Measurements from ENCODE around the gene GPHN. TPM values are rescaled to one million over a fixed set of nuclear protein-coding genes. Genes with fewer than 3 reads are reported as not detected.

The GPHN gene
- total and polyA plus RNA-seq, 4 donors = 9.1 to 57.6 (median 33.9) TPM

DNA sequence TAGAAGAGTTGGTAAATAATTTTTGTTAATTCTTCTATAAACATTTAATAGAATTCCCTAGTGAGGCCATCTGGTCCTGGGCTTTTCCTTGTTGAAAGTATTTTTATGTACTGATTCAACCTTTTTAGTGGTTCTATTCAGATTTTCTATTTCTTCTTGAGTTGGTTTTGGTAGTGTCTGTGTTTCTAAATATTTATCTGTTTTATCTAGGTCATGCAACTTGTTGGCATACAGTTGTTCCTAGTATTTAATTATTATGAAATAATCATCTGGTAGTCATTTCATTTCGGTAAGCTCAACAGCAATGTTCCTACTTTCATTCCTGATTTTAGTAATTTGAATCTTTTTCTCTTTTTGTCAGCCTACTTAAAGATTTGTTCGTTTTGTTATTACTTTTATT is 447.2 kb downstream of the GPHN start:
- no peak overlapping the region for H3K27ac ChIP-seq (ENCODE audit: low read depth in 1 of 2, low read length in 1 of 2)
- WGBS, 2 donors = 81 to 93% methylated on average over 2 of the region's 2 CpGs
- H3K9ac ChIP-seq (ENCODE audit: insufficient read depth in 1 of 2, low read length in 2 of 2) = no peak overlapping the region
- H3K9me3 ChIP-seq (ENCODE audit: control insufficient read depth in 4 of 4, insufficient read depth in 3 of 4, low read length in 3 of 4) = peaks cover 0 to 6% (median 2%) of the 10 kb centered on the region in 4 donors
- H3K36me3 ChIP-seq (ENCODE audit: control insufficient read depth in 4 of 4, insufficient read depth in 4 of 4, low read length in 4 of 4) = no peaks in the 10 kb centered on the region
- no peaks in the 10 kb centered on the region for H3K27me3 ChIP-seq (ENCODE audit: control insufficient read depth in 3 of 3, insufficient read depth in 3 of 3, low read length in 2 of 3)
- H3K4me3 ChIP-seq = no peak overlapping the region
- ATAC-seq (ENCODE audit: insufficient read depth, low FRiP score) (no peak), DNase-seq (no peak)
- TF ChIP-seq, protein P1, sequence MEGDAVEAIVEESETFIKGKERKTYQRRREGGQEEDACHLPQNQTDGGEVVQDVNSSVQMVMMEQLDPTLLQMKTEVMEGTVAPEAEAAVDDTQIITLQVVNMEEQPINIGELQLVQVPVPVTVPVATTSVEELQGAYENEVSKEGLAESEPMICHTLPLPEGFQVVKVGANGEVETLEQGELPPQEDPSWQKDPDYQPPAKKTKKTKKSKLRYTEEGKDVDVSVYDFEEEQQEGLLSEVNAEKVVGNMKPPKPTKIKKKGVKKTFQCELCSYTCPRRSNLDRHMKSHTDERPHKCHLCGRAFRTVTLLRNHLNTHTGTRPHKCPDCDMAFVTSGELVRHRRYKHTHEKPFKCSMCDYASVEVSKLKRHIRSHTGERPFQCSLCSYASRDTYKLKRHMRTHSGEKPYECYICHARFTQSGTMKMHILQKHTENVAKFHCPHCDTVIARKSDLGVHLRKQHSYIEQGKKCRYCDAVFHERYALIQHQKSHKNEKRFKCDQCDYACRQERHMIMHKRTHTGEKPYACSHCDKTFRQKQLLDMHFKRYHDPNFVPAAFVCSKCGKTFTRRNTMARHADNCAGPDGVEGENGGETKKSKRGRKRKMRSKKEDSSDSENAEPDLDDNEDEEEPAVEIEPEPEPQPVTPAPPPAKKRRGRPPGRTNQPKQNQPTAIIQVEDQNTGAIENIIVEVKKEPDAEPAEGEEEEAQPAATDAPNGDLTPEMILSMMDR (IDR thresholded peaks at IDR 0.05; ENCODE audit: control extremely low read depth, extremely low read depth) = no peak
- H3K4me1 ChIP-seq (ENCODE audit: control insufficient read depth in 5 of 5, insufficient read depth in 5 of 5, low read length in 5 of 5) = no peaks in the 10 kb centered on the region

- DNase-seq = no peak
- TF ChIP-seq, protein P1 (IDR thresholded peaks at IDR 0.05; ENCODE audit: control extremely low read depth, extremely low read depth) = no peak
- H3K27ac ChIP-seq (ENCODE audit: low read depth in 1 of 2, low read length in 1 of 2) = no peak overlapping the region
- H3K36me3 ChIP-seq (ENCODE audit: control insufficient read depth in 4 of 4, insufficient read depth in 4 of 4, low read length in 4 of 4) = no peaks in the 10 kb centered on the region
- peaks cover 0 to 6% (median 1%) of the 10 kb centered on the region in 4 donors for H3K9me3 ChIP-seq (ENCODE audit: control insufficient read depth in 4 of 4, insufficient read depth in 3 of 4, low read length in 3 of 4)
- WGBS, 2 donors = 77 to 97% methylated on average over 3 of the region's 3 CpGs
- H3K9ac ChIP-seq (ENCODE audit: insufficient read depth in 1 of 2, low read length in 2 of 2) = no peak overlapping the region
- H3K4me1 ChIP-seq (ENCODE audit: control insufficient read depth in 5 of 5, insufficient read depth in 5 of 5, low read length in 5 of 5) = no peaks in the 10 kb centered on the region
- H3K27me3 ChIP-seq (ENCODE audit: control insufficient read depth in 3 of 3, insufficient read depth in 3 of 3, low read length in 2 of 3) = no peaks in the 10 kb centered on the region
- H3K4me3 ChIP-seq = no peak overlapping the region
- ATAC-seq (ENCODE audit: insufficient read depth, low FRiP score) = no peak
Measured at GRCh38 chr14:66959437-66960050, 451.6 kb downstream of the GPHN start.

- Histone ChIP-seq H3K4me1 (ENCODE audit: control insufficient read depth in 5 of 5, insufficient read depth in 5 of 5, low read length in 5 of 5) (no peaks in the 10 kb centered on the region), H3K27ac (ENCODE audit: low read depth in 1 of 2, low read length in 1 of 2) (no peak overlapping the region), H3K4me3 (no peak overlapping the region), H3K9ac (ENCODE audit: insufficient read depth in 1 of 2, low read length in 2 of 2) (no peak overlapping the region), H3K36me3 (ENCODE audit: control insufficient read depth in 4 of 4, insufficient read depth in 4 of 4, low read length in 4 of 4) (peaks cover 0 to 5% (median 1%) of the 10 kb centered on the region in 4 donors), H3K9me3 (ENCODE audit: control insufficient read depth in 4 of 4, insufficient read depth in 3 of 4, low read length in 3 of 4) (no peaks in the 10 kb centered on the region), H3K27me3 (ENCODE audit: control insufficient read depth in 3 of 3, insufficient read depth in 3 of 3, low read length in 2 of 3) (no peaks in the 10 kb centered on the region)
- no peak for DNase-seq
- TF ChIP-seq, protein P1 (IDR thresholded peaks at IDR 0.05; ENCODE audit: control extremely low read depth, extremely low read depth) = no peak
- ATAC-seq (ENCODE audit: insufficient read depth, low FRiP score) = no peak
Measured at GRCh38 chr14:66965831-66966230, 457.9 kb downstream of the GPHN start.

GRCh38 chr14:66972469-66972868 is 464.5 kb downstream of the GPHN start:
- no peak for DNase-seq
- Histone ChIP-seq H3K27ac (ENCODE audit: low read depth in 1 of 2, low read length in 1 of 2) (no peak overlapping the region), H3K4me1 (ENCODE audit: control insufficient read depth in 5 of 5, insufficient read depth in 5 of 5, low read length in 5 of 5) (no peaks in the 10 kb centered on the region), H3K9ac (ENCODE audit: insufficient read depth in 1 of 2, low read length in 2 of 2) (no peak overlapping the region), H3K27me3 (ENCODE audit: control insufficient read depth in 3 of 3, insufficient read depth in 3 of 3, low read length in 2 of 3) (no peaks in the 10 kb centered on the region), H3K9me3 (ENCODE audit: control insufficient read depth in 4 of 4, insufficient read depth in 3 of 4, low read length in 3 of 4) (no peaks in the 10 kb centered on the region), H3K36me3 (ENCODE audit: control insufficient read depth in 4 of 4, insufficient read depth in 4 of 4, low read length in 4 of 4) (peaks cover 0 to 4% (median 0%) of the 10 kb centered on the region in 4 donors), H3K4me3 (no peak overlapping the region)
- WGBS, 2 donors = 92 to 98% methylated on average over 1 of the region's 1 CpG
- TF ChIP-seq, protein P1 (IDR thresholded peaks at IDR 0.05; ENCODE audit: control extremely low read depth, extremely low read depth) = no peak
- ATAC-seq (ENCODE audit: insufficient read depth, low FRiP score) = no peak

All from lung (tissue), 12 donors.